ENCODE measurements around the gene LRRFIP1.
"Not testable (repeated sequence)": the region's sequence is repeated elsewhere in the genome, so short reads cannot be mapped to it uniquely, and the experiment has no call there.

LRRFIP1 gene

DNA sequence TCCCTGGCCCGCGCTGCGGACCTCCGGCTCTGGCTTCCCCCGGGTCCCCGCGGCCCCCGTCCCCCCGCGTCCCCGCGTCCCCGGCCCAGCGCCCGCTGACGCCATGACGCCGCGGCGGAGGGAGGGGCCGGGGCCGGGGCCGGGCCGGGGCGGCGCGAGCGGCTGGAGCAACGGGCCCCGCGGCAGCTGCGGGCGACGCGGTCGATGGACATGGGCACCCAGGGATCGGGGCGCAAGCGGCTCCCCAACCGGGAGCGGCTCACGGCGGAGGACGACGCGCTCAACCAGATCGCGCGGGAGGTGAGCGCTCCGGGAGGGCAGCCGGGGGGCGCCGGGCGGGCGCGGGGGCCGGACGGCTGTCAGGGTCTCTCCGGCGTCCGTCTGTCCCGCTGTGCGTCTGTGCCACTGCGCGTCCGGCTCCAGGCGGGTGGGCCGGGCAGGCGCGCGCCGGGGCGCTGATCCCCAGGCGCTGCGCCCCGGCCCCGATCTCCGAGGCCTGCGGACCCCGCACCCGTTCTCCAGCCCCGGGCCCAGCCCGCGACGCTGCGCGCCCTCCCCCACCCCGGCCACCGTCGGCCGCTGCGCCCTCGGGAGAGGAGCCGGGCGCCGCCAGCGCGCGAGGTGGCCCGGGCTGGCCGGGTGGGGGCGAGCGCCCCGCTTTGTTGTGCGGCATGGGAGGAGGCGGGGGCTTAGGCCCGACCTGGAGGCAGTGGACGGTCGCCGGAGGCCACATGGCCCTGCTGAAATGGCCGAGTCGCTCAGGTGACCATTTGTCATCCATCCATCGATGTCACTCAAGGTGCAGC is at the start of gene LRRFIP1:
LRRFIP1 (plus strand) TSS at position 147 of the 806 bp plus-strand sequence; CDS start at position 205, 58 bp downstream.
- no peak for DNase-seq

GRCh38 chr2:237577956-237578870 is 49.2 kb upstream of the LRRFIP1 start:
- no peak for DNase-seq

- no peak for DNase-seq
Measured at GRCh38 chr2:237581326-237581725, 46.1 kb upstream of the LRRFIP1 start.

GRCh38 chr2:237581751-237582746 is 45.3 kb upstream of the LRRFIP1 start:
- peak; percentile 52 for DNase-seq

DNA sequence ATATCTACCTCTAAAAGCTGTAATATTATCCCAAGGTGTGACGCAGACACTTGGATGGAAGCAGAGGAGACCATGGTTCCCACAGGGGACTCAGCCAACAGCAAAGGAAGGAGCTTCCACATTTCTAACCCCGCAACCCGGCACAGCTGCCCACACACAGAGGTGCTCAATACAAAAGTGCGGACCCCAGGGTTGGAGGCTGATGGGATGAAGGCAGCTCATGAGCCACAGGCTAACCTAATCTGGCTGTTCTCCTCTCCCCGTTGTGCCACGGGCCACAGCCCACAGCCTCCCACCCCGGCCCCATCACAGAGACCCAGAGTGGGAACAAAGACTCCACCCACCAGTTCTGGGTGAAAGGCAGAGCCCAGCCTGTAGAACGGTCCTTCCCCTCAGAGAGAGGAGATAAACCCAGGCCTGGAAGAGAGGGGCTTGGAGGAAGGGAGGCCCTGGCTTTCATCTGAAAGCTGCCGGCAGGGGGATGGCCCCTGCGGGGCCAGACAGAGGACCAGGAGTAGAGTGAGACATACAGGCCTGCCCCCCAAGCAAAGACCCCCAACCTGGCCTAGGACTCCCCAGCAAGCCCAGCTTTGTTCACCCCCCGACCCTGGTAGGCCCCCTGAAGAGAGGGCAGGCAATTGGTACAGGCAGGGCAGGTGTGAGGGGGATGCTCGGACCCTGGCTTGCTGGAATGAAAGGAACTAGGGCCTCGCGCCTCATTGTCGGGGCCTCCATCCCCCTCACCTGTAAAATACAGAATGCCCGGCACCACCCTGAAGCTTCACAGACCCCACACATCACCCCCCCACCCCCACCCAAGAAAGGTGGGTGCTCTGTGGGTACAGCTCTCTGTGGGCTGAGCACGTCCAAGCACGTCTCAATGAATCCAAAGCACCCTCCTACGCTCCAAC is 43.7 kb upstream of the LRRFIP1 start:
- no peak for DNase-seq

- DNase-seq, result no peak
Measured at GRCh38 chr2:237585590-237586221, 41.7 kb upstream of the LRRFIP1 start.

DNA sequence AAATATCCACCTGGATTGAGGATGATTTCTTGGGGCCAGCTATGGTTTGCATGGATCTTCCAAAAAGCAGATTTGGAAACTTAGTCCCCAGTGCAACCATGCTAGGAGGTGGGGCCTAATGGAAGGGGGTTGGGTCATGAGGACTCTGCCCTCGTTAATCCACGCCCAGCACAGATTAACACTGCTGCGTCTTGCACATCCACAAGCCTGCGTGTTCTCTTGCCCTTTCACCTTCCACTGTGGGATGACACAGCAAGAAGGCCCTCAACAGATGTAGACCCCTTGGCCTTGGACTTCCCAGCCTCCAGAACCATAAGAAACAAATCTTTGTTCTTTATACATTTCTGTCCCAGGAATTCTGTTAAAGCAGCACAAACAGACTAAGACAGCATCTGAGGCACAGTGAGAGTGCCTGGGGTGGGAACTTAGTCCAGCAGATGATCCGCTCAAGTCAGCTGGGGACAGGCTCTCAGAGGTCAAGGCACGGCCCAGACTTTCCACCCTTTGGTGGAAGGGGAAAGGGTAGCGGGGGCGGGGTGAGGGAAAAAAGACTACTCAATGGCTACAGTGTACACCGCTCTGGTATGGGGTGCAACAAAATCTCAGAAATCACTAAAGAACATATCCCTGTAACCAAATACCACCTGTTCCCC is 39.2 kb upstream of the LRRFIP1 start:
- DNase-seq, result no peak

DNA sequence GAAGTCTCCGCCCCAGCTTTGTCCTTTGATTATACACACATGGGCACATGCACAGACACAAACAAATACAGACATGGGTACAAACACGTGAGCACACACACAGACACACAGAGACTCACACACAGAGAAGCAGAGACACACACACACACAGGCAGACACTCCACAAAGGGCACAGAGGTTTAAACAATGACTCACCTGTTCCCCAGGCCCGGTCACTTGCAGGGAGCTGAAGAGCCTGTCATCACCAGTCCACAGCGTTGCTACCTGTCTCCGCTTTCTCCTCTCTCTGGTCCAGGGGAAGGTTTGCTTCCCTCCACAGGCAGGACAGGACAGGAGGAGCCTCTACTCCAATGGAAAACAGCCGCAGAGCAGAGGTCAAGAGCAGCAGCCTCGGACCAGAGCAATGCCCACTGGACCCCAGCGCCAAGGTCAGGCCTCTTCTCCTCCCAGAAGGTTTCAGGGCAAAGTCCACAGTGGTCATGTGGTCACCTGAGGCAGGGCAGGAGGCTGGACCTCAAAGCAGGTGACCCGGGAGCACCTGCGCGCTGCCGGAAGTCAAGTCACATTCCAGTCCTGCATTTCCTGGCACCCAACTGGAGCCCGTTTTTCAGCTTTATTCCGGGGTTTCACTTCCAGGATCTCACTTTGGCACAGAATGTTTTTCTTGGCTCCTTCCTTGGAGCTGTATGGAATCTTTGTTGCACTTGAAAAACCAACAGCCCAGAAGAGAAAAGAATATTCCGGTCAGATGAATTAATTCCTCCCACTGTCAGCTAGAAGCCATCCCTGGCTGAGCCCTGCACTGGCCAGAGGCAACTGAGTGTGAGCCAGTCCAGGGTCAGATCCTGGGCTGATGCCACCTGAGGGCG is 36.9 kb upstream of the LRRFIP1 start, which contains the start of gene RAB17:
RAB17 (minus strand) TSS at position 463 of the 869 bp plus-strand sequence. CDS start 4,580 bp downstream, outside the sequence.
- DNase-seq, result no peak

- no peak for DNase-seq
Measured at GRCh38 chr2:237591141-237591881, 36.1 kb upstream of the LRRFIP1 start.

GRCh38 chr2:237592425-237592980 is 34.9 kb upstream of the LRRFIP1 start:
- DNase-seq, result no peak

- DNase-seq, result no peak
Measured at GRCh38 chr2:237593036-237593435, 34.4 kb upstream of the LRRFIP1 start.

GRCh38 chr2:237593596-237594320 is 33.6 kb upstream of the LRRFIP1 start:
- DNase-seq, result peak; percentile 14

DNA sequence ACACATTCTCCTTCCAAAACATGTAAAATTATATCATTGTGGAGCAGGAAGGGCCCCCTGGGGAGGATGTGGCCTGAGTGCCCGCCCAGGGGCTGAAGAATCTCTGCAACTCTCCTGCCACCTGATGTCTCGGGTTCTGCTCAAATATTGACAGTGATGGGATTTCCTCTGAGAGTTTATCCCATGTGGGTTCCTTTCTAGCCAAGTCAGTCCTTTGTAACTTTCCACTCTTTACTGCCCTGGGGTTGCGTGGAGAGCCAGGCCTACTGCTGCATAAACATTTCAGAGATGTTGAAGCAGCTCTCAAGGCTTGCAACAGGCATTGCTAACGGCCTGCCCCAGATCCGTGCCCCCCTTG is 32.9 kb upstream of the LRRFIP1 start:
- no peak for DNase-seq

DNA sequence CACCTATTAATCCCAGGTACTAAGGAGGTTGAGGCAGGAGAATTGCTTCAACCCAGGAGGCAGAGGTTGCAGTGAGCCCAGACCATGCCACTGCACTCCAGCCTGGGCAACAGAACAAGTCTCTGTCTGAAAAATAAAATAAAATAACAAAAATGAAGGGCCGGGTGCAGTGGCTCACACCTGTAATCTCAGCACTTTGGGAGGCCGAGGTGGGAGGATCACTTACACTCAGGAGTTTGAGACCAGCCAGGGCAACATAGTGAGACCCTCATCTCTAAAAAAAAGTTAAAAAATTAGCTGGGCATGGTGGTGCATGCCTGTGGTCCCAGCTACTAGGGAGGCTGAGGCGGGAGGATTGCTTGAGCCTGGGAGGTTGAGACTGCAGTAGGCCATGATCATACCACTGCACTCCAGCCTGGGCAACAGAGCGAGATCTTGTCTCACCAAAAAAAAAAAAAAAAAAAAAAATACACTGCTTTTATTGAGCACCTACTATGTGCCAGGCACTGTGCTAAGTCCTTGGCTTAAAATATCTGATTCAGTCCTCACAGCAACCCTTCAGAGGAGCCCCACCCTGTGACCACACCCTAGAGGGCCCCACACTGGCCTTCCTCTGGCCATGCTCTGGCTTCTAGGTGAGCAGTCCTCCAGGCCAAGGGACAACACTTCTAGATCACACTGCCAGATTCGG is 31.4 kb upstream of the LRRFIP1 start:
- DNase-seq, result not testable (repeated sequence)

DNA sequence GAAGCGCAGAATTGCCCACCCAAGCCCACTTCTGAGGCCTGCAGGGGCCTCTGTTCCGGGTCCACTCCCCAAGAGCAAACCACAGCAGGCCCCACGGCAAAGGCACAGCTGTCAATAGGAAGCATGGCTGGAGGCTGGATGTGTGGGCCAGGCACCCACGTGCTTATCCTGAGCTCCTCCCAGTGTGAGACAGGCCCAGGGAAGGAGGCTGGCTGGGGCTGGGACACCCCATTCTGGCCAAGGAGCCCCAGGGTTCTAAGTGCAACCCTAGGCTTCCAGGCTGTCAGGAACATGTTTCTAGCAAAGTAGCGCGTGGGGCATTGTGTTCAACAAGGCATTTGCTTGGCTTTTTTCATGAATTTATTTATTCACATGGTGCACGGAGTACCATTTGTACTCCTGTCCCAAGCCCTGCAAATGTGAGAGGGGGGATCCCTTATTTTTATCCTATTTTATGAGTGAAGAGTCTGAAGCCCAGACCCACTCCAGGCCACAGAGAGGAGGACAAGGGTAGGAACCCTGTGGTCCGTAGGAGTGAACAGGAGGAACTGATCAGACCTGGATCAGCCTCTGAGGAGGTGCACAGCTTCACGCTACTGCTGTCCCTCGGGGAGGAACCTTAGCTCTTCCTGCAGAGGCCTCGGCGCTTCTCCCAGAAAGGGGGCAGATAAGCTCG is 30.7 kb upstream of the LRRFIP1 start:
- DNase-seq, result no peak
